GM21367 (cell line): ENCODE data around the gene TMEM132A.

Experiments
- ATAC-seq: cut with Tn5 transposase; IDR thresholded peaks from one replicate; pipeline ENCODE4 v1.9.1; 2021; ENCODE audit not compliant: unreplicated experiment

The TMEM132A gene

GRCh38 chr11:60936467-60937143 is 12.3 kb downstream of the TMEM132A start:
- ATAC-seq, result no peak

DNA sequence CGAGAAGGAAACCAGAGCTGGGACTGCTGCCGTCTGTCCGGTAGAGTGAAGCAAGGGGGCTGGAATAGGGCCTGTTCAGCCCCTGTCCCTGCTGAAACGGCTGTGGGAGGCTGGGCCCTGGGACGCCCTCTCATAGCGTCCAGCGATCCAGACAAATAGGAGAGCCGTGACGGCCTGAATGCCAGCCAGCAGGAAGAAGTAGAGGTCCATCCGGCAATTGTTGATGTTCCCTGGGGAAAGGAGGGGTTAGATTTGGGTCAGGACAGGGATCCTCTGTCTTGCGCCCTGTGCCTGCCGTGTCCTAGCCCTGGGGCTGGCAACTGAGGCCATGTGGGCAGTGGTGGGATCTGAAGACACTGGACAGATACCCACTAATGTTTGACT is 12.9 kb downstream of the TMEM132A start:
- ATAC-seq, result no peak

DNA sequence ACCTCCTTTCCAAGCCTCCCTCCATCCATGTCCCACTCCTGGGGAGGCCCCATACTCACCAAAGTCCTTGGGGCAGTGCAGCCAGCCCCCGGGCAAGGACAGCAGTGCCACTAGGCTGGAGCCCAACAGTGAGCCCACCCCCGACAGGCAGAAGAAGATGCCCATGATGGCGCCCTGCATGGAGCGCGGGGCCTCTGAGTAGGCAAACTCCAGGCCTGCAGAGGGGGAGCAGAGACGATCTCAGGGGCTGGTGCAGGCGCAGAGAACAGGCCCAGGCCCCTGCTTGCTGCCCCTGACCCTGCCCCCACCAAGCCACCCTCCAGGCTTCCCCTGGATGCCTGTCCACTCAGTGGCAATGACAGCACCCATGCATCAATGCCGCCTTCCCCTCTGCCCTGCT is 13.6 kb downstream of the TMEM132A start:
- no peak for ATAC-seq

DNA sequence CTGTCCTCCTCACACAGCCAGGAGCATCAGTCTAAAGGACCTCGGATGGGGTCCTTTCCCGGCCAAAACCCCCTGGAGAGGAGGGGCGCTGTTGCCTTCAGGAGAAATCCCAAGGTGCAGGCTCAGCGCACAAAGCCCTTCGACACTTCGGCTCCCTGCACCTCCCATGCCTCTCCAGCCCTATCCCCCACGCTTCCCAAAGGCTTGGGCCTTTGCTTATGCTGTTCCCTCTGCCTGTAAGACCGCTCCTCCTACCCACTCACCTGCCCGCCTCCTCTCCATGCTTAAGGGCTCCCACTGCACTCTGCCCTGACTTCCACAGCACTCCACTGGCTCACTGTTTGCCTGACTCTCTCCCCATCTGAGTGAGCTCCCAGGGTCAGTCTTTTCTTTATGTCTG is 14.2 kb downstream of the TMEM132A start:
- no peak for ATAC-seq

DNA sequence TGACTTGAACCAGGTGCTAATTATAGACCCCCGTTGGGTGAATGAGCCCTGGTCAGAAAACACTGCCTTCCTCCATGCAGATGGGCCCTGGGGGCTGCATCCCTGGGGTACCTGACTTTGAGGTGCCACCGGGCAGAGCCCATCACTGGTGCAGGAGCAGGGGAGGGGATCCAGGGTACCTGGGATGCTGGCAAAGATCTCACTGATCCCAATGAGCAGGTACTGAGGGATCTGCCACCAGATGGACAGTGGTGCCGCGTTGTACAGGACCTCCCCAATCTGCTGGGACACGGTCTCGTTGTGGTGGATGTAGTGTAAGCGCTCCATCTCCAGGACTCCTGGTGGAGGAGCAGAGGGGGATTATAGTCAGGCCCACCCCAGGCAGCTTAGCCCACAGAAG is 15.0 kb downstream of the TMEM132A start:
- no peak for ATAC-seq

GRCh38 chr11:60939855-60940254 is 15.6 kb downstream of the TMEM132A start:
- no peak for ATAC-seq

DNA sequence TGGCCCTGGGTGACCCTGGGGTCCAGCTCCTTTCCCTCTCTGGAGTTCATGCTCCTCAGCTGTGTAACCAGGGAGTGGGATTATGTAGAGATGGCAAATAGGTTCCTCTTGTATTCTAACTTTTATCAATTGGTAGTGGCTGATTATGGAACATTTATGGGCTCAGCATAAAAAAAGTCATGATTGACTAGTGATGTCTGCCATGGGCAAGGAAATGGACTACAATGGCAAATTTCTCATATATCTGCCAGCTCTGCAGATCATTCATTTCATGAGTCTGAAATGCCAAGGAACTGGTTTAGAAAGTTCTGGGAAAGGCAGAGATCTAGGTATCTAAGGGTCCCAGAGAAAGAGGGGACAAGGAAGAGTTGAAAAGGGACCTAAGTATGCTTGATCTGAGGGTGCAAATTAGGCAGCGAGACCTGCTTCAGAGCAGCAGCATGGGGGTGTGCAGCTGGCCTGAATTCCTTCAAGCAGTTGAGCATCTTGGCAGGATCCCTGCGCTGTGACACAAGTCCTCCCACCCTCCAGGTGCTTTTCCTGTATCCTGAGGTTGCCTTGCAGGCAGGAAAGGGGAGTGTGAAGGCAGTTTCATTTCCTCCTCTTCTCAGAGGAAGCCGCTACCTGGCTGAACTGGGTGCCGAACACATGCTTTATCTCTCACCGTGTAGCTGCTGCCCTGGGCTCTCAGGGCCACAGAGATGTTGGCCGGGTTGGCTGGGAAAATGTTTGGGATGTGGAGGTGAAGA is 17.3 kb downstream of the TMEM132A start:
- ATAC-seq, result no peak

DNA sequence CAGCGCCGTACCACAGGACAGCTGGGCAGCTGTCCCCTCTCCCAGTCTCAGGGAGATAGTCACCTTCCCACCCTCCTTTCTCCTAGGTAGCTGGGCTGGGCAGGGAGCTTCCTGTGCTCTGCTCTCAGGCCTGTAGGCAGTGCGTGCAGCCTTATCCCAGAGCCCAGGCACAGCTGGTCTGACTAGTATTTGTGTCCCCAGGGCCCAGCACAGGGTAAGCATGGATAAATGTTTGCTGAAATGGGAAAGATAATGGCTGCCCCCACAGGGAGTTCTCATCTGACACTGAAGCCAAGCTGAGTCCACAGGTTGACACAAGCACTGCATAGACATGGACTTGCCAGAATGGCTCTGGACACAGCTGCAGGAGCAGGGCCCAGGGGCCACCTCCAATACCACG is 18.0 kb downstream of the TMEM132A start:
- ATAC-seq, result no peak

DNA sequence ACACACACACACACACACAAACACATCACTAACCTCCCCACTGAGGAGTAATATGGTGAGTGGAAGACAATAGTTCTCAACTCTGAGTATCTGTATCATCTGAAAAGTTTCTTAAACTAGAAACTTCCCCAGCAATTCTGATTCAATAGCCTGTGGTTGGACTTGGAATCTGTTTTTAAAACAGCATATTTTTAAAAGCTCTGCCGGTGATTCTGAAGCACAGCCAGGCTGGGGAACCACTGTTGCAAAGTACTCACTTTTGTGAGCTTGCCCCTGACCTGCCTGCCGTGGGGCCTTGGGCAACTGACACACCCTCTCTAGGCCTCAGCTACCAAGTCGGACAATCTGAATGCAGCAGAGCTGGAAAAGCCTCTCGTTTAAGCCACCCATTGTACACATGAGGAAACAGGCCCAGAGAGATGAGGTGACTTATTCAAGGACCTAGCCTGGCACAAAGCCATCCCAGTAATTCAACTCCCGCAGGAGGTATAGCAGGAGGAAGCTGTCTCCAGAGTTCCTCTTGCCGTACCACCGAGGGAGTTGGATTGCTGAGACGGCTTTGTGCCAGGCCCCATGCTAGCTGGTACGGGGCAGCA is 18.8 kb downstream of the TMEM132A start:
- no peak for ATAC-seq

DNA sequence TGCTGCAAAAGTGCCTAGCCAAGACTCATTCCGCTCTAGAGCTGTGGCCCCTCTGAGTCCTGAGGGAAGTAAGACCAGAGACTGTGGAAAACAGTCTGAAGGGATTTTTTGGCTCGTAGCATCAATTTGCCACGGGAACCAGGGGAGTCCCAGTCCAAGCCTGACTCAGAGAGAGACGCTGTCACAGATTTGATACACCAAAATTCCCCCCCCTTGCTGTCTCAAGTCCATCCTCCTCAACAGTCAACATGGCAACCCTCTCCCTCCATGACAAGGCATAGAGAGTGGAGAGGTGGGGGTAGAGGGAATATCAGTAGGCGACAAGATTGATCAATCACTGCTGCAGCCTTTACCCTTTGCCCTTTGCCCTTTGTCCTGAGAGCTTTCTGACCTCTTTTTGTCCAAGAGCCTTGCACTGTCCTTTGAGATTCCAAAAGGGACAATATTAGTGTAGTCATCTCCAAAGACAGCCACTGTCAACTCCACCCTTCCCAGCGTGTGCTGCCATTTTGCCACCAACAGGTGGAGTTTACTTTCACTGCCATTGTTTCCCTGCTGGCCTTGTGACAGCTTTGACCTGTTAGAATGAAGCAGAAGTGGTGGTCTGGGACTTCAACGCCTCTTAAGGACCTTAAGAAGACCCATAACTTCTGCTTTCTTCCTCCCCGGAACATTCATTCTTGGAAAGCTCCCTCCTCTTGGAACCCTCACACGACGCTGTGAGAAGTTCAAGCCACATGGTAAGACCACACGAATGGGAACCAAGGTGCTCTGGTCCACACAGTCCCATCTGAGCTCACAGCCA is 20.4 kb downstream of the TMEM132A start:
- ATAC-seq, result no peak

- no peak for ATAC-seq
Observed at GRCh38 chr11:60945295-60945667, 21.0 kb downstream of the TMEM132A start.

GRCh38 chr11:60946601-60947264 is 22.5 kb downstream of the TMEM132A start:
- ATAC-seq, result no peak

DNA sequence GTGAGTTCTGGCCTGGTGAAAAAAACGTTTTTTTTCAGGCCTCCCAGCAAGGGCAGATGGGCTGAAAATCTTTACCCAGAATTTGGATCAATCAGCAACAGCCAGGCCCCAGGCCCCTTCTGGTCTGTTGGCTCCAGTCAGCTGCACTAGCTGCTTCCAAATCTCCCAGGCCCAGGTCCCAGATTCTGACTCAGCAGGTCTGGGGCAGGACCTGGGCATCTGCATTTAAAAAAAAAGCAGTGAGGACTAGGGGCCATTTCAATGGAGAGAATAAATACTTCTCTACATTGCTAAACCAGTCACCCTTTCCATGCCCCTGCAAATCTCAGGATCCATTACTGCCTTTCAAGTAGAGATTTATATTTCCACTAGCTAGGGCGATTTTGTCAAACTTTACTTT is 23.4 kb downstream of the TMEM132A start:
- no peak for ATAC-seq

- no peak for ATAC-seq
Observed at GRCh38 chr11:60948250-60948649, 24.0 kb downstream of the TMEM132A start.

- ATAC-seq, result no peak
Observed at GRCh38 chr11:60950024-60950423, 25.8 kb downstream of the TMEM132A start.

- ATAC-seq, result no peak
Observed at GRCh38 chr11:60950933-60951605, 26.8 kb downstream of the TMEM132A start.

DNA sequence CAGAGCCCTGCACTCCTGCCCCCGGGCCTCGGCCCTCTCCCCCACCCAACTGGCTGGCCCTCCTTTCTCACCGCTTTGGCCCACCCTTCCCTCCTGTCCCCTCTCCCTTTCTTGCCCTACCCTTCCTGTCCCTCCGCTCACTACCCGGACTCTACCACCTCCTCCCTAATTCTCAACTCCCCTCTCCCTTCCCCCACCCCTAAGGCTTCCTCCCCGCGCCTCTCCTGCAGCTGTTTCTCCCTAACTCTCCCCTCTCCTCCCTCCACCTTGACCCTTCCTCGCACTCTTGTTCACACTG is 27.3 kb downstream of the TMEM132A start:
- ATAC-seq, result no peak

DNA sequence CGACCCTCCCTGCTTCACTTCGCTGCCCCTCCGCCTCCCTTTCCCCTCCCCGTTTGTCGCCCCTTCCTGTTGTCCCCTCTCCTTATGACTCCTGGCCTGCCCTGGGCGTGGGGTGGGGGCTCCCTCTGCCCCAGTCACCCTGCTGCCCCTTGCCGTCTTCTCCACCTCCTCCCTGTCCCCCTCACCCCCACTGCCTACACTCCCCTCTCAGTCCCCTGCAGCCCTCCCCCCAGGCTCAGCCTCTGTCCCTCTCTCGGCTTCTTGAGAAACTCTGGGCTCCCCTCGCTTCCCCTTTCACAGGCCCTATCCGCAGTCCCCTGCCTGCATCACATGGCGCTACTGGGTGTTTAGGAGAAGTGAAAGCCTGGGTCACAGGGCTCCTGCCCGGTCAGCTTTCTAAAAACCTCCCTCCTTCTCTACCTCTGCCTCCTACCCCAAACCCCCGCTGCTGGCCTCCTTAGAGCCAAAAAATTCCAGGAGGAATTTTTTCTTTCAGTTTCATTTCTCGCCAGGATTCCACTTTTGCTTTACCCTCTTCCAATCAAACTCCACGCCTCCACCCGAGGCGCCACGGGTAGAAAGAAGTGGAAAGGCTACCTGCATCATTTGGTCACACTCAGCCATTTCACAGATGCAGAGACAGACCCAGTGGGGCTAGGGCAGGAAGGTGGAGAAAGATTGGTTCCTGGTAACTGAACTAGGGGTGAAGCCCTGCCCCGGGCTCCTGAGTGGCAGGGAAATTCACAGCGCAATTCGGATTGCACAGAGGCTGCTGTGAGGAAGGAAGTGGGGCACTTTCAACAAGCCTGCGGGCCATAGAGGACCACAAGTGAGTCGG is 27.9 kb downstream of the TMEM132A start, which contains the start of gene SLC15A3:
SLC15A3 (minus strand) TSS at position 273 of the 838 bp plus-strand sequence. CDS start 625 bp downstream, outside the sequence.
- peak; percentile 83 for ATAC-seq

GRCh38 chr11:60952742-60953170 is 28.5 kb downstream of the TMEM132A start:
- peak; percentile 1 for ATAC-seq

GRCh38 chr11:60953781-60954180 is 29.5 kb downstream of the TMEM132A start:
- no peak for ATAC-seq
